Measurements from ENCODE around the gene CDC45.
A peak's percentile ranks its signal among the peaks of the same experiment; 100 is the strongest.
"Not testable (repeated sequence)": the region's sequence is repeated elsewhere in the genome, so short reads cannot be mapped to it uniquely, and the experiment has no call there.

Gene CDC45

DNA sequence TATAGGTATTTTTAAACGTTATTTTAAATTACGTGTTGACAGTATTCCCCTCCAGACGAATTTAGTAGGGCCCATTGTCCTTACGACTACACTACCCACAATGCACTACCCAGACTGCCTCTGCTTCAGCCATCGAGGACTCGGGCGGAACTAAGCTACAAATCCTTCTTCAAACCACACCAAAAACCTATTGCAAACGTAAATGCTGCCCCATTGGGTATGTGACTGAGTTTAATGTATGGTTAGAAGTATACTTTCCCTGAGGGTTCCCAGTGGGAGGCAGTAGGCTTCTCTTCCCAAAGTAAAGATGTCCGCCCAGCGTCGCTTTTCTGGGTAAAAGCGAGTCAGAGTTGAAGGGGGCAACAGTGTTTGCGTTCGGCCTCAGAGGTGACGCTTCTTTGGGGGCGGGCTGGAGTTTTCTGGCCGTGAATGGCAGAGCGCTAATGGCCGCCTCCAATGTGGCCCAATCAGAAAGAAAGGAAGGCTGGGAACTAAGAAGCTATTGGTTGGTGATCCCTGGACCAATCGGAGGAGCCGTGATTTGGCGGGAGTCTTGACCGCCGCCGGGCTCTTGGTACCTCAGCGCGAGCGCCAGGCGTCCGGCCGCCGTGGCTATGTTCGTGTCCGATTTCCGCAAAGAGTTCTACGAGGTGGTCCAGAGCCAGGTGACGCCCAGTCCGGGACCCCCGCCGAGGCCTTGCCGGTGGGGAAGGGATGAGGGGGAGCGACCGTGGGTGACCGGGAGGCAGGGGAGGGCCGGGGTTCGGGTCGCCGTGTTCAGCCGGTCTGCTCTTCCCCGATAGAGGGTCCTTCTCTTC lies at the start of gene CDC45:
Gene CDC45, plus strand, starts transcription at position 566 of the 818 bp plus-strand sequence. Its CDS starts 49 bp downstream, at position 615.
- DNase-seq: peak; percentile 97

- peak; percentile 18 for DNase-seq
Measured at GRCh38 chr22:19429950-19430889, 49.5 kb upstream of the CDC45 start.

GRCh38 chr22:19430890-19431541 lies 48.7 kb upstream of the CDC45 start:
- peak; percentile 20 for DNase-seq

GRCh38 chr22:19431649-19432132 lies 48.0 kb upstream of the CDC45 start, which contains the start of gene HIRA:
HIRA (minus strand) TSS chr22:19431733; CDS start chr22:19431476, 257 bp downstream.
- DNase-seq: peak; percentile 75

DNA sequence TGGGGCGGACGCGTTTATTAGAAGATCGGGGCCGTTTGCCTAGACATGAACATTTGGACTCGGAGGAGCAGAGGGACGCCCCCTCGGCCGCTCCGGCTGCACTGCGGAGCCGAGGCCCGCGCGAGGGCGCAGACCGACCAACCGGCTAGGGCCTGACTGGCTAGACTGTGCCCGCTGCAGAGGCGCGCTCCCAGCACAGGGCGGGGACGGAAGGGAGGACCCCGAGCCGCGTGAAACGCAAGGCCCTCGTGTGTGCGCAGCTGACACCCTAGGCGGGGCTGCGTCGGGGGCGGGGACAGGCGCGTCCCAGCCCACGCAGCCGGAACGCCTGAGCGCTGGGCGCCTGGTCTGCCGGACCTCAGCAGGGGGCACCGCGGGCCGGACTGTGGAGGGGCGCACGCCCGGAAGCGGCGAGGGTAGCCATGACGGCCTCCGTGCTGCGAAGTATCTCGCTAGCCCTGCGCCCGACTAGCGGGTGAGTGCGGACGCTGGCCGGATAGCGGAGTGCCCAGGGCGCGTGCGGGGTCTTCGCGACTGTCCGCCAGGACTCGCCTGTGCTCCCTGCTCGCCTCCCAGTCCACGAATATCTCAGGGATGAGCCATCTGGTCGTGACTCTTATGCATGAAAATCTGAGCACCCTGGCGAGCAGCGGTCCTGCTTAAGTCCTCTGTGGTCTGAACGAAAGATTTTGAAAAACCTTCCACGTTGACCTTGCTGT lies 47.4 kb upstream of the CDC45 start, which contains the start of gene MRPL40:
Gene MRPL40, plus strand, starts transcription at position 413 of the 719 bp plus-strand sequence. Its CDS starts 10 bp downstream, at position 423.
- DNase-seq: peak; percentile 93

- DNase-seq: no peak
Measured at GRCh38 chr22:19434401-19434800, 45.3 kb upstream of the CDC45 start.

DNA sequence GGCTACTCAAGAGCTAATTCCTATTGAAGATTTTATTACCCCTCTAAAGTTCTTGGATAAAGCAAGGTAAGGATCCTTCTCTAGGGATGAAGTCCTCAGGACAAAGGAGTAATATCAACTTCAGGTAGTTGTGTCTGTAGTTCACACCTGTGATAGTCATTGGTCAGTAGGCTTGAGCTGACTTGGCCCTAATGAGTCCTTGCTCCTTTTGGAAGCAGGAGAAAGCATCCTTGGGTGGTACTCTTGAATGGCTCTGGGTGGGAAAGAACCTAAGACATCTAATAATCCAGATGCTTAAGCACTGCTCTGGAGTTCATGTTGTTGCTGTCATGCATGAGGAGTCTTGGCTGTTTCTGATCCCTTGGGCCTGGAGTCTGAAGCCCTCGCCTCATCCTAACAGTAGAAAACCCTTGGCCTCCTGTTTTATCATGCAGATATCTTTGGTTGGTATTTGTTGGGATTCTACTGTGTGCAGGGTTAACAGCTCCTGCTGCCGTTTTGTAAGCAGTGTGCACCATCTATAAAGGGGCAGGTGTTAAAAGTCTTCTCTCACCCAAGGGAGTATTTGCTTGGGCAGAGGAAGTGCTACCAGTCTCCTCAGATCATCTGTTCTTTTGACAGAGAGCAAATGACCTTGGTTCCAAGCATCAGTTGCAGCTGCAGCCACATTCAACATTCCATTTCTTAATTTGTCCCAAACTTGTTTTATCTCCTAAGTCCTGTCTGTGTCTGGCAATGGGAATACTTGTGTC lies 44.7 kb upstream of the CDC45 start:
- DNase-seq: no peak

DNA sequence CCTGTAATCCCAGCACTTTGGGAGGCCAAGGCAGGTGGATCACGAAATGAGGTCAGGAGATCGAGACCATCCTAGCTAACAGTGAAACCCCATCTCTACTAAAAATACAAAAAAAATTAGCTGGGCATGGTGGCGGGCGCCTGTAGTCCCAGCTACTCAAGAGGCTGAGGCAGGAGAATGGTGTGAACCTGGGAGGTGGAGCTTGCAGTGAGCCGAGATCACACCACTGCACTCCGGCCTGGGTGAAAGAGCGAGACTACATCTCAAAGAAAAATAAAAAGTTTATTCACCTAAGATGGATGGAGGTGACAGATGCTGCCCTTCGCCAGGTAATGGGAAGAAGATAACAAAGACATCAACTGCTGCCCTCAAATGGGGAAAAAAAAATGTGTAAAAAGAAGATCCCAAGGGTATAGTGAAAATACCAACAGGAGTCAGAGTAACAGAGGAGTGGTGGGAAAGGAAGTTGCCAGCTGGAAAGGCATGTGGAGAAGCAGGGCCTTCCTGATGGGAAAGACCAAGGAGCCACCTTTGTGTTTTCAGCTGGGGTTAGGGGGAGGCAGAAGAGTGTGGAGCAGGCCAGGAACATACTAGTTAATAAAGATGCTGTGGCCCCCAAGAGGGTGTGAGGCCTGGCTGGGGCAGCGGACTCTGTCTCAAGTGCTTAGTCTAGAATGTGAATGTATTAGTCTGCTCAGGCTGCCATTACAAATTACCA lies 43.1 kb upstream of the CDC45 start:
- not testable (repeated sequence) for DNase-seq

- peak; percentile 21 for DNase-seq
Measured at GRCh38 chr22:19438298-19438697, 41.4 kb upstream of the CDC45 start.

DNA sequence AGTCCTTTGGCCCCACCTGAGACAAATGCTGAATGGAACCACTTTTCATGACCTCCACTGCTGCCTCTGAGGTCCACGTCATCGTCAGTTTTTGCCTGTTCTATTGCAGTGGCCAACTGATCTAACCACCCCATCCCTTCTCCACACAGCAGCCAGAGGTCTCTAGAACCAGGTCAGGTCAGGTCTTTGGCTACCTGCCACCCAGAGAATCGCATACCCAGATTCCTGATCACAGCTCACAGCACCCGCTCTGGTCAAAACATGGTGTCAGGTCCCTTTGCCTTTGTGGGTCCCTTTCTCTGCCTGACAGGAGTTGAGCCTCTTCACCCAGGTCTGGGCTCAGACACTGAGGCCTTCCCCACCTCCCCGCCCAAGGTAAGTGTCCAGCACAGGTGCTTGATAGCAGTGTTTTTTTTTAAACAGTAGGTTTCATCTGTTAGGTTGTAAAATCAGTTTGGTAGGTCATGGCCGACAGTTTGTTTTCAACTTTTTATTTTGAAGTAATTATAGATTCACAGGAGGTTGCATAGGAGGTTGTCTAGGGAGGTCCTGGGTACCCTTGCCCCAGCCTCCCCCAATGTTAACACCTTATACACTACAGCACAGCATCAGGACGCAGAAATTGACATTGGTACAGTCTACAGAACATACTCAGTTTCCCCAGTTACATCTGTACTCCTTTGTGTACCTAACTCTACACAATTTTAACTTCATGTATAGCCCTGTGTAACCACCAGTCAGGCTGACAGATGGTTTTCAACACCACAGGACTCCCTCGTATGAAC lies 39.1 kb upstream of the CDC45 start:
- DNase-seq: no peak

DNA sequence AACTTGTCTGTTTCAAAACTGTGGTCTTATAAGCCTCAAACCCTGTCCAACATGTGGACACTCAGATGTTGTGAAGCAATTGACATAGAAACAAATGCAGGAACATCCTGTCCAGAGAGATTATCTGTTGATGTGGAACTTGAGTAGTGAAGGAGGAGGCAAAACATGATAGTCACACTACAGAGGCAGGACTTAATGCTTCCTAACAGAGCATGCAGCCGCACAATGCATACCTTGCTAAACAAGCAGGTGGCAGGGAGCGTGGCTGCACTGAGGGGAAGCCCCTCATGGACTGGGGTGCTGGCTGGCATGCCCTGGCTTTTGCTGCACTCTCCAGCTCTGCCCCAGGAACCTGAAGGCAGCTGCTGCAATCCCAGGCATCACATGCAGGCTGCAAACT lies 37.6 kb upstream of the CDC45 start:
- DNase-seq: no peak

DNA sequence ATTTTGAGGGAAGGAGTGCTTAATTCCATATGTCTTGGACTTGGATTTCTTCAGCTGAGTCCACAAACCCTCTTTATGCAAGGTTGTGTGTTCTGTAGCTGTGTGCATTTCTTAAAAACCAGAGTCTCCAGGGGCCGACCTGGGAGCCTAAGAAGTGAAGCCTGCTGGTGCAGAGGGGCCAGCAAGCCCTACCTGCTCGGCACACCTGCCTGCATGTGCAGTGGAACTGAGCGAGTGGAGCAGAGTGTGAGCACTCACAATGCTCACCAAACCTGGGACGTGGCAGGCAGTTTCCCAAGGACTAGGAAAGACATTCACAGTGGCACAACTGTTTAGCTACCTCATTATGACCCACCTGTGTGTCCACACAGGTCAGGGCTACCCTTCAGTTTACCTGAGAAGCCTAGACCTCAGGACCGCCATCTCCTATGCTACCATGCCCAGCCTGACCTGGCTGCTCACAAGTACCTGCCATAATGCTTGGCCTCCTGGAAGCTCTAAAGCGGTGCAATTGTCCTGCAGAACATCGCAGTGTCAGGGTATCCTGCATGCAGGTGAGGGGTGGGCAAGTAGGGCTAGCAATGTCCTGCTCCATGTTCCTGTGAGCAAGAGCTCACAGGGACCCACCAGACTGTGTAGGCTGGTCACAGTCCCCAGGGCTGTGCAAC lies 36.0 kb upstream of the CDC45 start:
- DNase-seq: no peak

DNA sequence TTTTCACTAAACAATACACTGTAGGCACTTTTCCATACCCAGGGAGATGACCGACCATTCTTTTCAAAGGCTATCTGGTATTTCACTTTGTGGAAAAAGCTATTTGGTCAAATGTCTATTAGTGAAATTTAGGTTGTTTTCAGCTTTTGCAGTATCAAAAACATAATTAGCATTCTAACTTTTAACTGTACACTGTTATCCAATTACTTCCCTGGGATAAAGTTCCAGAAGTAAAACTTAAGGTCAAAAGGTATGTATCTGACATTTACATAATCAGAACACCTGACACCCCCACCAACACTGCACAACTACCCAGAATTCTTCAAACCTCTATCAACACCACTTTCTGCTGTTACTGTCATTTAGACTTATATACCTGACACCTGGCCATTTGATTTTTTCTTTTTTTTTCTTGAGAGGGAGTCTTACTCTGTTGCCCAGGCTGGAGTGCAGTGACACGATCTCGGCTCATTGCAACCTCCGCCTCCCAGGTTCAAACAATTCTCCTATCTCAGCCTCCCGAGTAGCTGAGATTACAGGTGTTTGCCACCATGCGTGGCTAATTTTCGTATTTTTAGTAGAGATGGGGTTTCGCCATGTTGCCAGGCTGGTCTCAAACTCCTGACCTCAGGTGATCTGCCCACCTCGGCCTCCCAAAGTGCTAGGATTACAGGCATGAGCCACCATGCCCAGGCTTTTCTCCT lies 34.3 kb upstream of the CDC45 start:
- not testable (repeated sequence) for DNase-seq

DNA sequence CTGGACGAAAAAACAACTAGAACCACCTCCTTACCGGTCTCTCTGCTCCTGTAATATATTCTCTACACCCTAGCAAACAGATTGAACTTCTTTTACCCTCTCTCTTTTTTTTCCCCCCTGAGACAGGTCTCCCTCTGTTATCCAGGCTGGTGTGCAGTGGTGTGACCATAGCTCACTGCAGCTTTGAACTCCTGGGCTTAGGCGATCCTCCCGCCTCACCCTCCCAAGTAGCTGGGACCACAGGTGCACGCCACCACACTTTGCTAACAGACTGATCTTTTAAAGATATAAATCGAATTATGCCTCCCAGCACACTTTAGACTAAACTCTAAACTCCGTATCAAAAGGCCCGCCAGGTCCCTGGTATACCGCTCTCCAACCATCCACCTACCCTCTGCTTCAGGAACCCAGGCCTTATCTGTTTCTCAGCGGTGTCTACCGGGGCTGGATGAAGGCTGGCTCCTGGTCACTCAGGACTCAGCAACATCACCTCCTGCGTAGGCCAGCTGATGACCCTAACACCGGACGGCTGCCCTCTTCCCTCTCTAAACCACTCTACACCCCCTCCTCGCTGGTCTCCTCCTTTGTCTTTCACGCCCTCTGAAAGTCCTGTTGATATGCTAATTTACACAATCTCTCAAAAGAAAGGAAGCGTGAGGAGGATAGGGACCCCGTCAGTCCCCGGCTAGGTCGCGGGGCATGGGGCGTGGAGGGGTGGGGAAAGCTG lies 33.0 kb upstream of the CDC45 start:
- DNase-seq: peak; percentile 41

DNA sequence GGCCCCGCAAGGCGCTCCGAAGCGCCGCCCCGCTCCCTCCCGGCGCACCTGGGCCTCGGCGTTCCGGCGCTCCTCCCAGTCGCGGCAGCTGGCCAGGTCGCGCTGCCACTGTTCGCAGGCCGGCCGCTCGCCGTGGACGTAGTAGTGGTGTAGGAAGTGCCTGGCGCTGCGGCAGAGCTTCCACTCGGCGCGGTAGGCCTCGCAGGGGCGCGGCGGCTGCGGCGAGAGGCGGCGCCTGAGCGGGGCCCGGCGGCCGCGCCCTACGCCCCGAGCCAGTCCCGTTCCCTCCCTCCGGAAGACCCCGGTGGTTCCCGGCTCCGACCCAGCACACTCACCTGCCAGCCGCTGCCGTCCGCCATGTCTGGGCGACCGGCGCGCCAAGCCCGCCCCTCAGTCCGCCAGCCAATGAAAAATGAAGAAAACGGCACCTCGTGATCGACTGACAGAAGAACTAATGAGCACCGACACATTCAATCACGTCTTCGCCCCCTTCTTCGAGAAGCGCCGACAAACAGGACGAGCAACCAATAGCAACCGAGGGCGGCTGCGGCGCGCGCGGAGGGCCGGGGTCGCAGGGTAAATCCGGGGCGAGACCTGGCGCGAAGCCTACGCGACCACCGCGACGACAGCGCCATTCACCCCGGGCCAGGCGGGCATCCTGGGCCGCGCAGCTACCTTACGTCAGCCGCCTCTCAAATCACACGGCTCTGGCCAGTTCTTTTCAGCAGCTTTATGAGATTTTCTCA lies 32.2 kb upstream of the CDC45 start, which contains the start of gene C22orf39:
Gene C22orf39, minus strand, starts transcription at position 382 of the 746 bp plus-strand sequence. Its CDS starts 23 bp downstream, at position 359.
- DNase-seq: peak; percentile 95

DNA sequence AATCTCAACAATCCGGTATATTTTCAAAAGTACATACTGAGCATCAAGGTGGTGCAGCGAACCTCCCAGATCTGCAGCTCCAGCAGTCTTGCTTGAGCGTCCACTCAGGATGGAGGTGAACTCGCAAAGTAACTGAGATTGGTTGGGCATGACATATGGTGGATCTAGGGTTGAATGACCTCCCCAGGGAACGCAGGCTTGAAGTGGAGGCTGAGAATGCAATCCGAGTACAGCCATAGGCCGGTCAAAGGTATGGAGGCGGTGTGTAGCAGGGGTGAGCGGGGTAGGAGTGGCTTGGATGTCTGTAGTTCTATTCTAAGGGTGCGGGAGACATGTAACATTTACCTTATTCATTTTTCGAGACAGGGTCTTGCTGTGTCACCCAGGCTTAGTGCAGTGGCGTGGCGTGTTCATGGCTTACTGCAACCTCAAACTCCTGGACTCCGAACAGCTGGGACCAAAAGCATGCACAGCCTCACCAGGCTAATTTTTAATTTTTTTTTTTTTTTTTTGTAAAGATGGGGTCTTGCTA lies 31.6 kb upstream of the CDC45 start:
- DNase-seq: peak; percentile 89

All from NCI-H82 (cell line).